HPDE6-E6E7 (cell line): ENCODE data around the gene FCGBP.
"Not testable (repeated sequence)": the region's sequence is repeated elsewhere in the genome, so short reads cannot be mapped to it uniquely, and the experiment has no call there.

Experiments
- DNase-seq: peaks from one replicate; pipeline ENCODE4 v3.0.0; 2011; ENCODE audit warnings: missing footprints; ENCODE audit errors: extremely low spot score

Gene FCGBP

DNA sequence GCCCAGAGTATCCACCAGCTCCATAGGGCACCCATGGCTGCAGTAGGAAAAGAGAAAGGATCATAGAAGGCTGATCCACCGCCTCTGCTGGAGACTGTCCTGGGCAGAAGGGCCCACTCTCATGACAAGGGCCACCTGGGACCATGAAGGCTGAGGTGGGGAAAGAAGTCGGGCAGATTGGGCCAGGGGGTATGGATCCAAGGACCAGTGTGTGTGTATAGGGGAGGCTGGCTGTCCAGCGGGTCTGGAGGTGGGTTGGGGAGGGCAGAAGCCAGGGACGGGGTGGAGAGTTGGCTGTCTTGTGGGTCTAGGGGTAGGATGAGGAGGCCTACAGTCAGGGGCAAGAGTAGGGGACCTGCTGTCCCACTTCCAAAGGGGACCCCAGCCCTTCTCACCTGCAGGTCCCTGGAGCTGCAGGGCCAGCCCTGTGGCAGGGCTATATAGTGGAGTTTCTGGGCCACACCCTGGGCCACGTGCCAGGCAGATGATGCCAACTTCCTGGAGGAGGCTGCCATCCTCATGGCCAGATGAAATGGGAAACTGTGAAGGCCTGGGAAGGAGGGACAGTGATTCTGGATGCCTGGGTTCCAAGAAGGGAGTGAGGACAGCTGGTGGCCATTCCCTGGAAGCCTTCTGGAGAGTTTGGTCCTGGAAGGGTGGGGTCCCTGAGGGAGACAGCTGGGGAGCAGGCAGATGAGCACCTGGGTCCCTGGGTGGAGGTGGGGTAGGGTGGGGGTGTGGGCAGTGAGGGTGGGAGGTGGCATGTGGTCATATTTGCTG is at the start of gene FCGBP:
Gene FCGBP, minus strand, starts transcription at position 51 of the 780 bp plus-strand sequence.
- DNase-seq = no peak

DNA sequence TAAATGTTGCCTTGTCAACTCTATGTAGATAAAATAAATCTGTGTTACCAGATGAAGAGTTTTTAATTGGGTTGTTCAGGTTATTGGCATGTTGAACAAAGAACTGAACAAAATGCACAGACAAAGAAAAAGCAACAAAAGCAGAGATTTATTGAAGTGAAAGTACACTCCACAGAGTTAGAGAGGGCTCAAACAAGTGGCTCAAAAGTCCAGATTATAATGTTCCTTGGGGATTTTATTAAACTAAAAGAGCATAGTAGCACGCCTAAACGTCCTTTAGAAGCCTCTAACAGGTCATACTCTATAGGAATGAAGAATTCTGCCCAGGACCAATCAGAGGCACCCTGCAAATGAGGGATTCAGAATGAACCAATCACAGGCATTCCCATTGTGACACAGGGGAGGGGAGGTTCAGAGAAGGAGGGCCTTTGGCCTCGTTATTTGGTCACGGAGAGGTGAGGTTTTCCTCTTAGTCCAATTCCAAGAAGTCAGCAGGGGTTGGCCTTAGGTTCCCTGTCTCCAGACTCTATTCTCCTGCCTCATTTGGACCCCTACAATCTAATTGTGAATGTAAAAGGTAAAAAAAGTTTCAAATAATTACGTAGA is 49.4 kb upstream of the FCGBP start:
- no peak for DNase-seq

DNA sequence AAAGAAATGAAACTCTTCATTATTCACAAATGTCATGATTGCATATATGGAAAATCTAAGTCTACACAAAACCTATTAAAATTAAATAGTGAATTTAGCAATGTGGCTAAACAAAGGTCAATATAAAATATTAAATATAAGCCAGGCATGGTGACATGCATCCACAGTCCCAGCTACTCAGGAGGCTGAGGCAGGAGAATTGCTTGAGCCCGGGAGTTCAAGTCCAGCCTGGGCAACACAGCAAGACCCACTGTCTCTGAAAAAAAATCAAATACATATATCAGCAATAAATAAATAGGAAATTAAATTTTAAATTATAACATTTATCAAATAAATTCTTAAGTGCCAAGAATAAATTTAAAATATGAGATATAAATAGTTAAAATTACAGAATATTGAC is 48.4 kb upstream of the FCGBP start:
- no peak for DNase-seq

DNA sequence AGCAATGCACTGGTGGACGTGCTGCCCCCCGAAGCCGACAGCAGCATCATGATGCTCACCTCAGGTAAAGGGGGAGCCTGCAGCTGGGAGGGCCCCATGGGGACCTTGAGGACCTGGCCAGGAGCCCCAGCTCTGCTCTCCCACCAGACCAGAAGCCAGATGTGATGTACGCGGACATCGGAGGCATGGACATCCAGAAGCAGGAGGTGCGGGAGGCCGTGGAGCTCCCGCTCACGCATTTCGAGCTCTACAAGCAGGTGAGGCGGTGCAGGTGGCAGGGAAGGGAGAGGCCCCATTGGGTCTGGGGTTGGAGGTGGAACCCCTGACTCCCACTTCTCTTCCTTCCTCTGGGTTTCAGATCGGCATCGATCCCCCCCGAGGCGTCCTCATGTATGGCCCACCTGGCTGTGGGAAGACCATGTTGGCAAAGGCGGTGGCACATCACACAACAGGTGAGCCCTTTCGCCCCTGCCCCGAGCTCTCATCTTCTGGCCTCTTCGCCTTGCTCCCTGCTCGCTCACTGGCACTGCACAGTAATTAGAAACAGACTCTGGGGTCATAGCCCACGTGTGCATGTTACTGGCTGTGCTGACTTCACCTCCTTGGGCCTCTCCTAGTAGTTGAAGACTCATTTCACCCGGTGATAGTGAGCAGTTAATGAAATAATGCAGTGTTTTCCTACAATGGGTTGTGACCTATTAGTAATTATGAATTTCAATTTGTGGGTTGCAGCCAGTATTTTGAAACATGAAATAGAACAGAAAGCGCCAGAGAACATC is 40.1 kb upstream of the FCGBP start:
- DNase-seq = no peak

DNA sequence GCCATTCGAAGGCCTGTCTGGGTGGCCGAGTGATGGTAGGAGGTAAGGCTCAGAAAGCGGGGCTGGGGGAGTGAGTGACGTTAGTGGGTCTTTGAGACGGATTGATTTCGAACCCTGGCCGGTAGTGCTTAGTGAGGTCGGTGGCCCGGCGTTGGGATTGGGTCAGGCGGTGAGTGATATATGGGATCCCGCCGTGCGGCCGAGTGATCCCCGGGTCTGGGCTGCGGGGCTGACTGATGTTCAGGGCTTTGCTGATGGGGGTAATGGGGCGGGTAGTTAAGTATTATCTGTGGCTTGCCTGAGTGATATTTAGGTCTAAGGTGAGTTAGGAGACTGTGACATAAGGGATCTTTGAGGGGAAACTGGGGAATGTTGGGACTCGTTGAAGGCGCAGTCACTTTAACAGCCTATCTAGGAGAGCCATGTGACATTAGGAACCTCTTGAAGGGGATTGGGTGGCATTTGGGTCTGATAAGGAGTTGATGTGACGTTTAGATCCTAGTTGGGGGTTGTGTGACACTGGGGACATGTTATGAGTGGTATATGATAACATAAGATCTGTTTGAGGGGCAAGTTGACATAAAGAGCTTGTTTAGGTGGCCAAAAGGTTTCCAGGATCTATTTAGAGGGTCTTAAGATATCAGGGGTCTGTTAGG is 37.1 kb upstream of the FCGBP start:
- DNase-seq = no peak

DNA sequence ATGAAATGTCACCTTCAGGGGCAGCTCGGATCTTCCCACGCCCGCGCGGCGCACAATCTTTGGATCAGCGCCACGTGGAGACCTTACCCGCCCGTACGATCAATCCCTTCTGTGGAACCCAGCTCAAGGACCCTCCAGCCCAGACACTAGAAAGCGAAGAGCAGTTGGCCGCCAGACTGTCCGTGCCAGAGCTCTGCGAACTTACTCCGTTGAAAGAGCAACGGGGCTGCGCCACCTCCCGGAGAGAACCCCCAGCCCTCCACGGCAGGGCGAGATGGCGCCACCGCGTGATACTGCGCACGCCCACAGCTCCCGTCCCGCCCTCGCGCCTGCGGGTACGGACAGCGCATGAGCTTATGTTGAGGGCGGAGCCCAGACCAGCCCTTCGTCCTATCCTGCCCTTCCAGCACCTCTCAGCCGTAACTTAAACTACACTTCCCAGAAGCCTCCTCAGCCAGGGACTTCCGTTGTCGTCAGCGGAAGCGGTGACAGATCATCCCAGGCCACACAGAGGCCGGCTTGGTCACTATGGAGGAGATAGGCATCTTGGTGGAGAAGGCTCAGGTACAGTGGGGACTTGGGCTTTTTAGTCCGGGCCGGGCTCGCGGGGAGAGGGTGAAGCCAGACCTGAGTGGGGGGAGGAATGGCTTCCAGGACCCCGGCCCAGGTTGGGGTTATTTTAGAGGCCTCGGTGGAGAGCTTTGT is 36.4 kb upstream of the FCGBP start, which contains the start of gene PSMC4:
Gene PSMC4, plus strand, starts transcription at position 491 of the 705 bp plus-strand sequence. Its CDS starts 38 bp downstream, at position 529.
- peak; percentile 98 for DNase-seq

DNA sequence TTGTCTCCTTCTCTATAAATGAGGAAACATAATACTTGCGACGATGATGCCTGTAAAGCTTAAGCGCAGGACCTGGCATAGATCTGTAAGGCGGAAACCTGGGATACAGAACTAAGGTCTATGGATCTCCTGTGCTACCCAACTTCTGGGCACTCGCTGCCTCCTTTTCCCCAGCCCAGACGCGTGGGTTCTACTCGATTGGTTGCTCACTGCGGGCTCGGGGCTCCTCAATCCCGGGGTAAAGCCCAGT is 35.9 kb upstream of the FCGBP start:
- peak; percentile 25 for DNase-seq

DNA sequence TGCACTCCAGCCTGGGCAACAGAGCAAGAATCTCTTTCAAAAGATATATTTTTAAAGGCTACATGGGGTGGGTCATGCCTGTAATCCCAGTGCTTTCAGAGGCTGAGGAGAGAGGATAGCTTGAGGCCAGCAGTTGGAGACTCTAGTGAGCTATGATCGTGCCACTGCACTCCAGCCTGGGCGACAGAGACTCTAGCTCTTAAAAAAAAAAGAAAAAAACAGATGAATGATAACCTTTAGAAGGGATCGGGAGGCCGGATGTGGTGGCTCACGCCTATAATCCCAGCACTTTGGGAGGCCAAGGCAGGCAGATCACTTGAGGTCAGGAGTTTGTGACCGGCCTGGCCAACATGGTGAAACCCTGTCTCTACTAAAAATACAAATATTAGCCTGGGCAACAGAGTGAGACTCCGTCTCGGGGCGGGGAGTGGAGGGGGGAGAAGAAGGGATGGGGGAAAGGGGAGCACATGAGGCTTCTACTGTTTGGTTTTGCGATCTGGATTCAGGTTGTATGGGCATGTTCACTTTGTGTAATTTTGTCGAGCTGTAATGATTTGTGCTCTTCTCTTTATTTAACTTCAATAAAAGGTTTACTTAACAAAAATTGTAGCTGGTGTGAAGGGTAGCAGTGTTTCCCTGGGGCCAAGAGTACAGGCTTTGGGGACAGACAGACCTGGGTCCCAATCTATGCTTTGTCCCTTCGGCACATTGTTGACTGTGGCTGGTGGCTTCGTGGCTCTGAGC is 35.4 kb upstream of the FCGBP start:
- no peak for DNase-seq

DNA sequence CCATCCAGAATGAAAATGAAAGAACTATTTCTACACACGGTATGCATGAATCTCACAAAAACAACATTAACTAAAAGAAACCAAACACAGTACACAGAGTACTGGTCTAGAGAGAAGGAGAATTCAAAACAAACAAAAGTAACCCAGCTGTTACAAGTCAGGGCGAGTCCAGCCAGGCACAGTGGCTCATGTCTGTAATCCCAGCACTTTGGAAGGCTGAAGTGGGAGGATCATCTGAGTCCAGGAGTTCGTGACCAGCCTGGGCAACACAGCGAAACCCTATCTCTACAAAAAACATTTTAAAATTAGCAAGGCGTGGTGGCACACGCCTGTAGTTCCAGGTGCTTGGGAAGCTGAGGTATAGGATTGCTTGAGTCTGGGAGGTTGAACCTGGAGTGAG is 34.8 kb upstream of the FCGBP start:
- no peak for DNase-seq

DNA sequence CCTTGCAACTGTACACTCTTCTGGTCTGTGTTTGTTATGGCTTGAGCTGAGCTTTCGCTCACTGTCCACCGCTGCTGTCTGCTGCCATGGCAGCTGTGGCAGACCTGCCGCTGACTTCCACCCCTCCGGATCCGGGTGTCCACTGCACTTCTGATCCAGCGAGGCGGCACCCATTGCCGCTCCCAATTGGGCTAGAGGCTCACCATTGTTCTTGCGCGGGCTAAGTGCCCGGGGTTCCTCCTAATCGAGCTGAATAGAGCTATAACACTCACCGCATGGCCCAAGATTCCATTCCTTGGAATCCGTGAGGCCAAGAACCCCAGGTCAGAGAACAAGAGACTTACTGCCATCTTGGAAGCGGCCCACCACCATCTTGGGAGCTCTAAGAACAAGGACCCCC is 34.4 kb upstream of the FCGBP start:
- no peak for DNase-seq

DNA sequence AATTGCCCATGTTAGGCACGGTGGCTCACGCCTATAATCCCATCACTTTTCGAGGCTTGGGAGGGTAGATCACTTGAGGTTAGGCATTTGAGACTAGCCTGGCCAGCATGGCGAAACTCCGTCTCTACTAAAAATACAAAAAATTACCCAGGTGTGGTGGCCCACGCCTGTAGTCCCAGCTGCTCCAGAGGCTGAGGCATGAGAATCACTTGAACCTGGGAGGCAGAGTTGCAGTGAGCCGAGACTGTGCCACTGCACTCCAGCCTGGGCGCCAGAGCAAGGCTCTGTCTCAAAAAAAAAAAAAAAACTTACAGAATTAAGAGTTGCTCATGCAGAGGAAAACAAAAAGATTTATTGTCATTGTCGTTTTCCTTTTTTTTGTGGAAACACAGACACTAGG is 33.1 kb upstream of the FCGBP start:
- DNase-seq = no peak

DNA sequence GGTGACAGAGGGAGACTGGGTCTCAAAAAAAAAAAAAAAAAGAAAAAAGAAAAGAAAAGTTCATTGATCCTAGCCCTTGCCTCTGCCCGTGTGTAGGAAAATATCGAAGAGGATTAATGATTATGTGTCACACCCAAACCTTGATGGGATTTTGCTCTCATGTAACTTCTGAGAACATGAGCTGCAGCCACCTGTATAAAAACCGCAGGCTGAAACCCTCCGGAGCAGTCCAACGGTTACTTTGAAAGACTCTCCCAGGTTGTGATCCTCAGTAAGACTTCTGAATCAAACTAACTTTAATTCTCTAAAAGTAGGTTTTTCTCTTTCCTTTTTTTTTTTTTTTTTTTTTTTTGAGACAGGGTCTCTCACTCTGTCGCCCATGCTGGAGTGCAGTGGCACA is 32.2 kb upstream of the FCGBP start:
- DNase-seq = no peak

DNA sequence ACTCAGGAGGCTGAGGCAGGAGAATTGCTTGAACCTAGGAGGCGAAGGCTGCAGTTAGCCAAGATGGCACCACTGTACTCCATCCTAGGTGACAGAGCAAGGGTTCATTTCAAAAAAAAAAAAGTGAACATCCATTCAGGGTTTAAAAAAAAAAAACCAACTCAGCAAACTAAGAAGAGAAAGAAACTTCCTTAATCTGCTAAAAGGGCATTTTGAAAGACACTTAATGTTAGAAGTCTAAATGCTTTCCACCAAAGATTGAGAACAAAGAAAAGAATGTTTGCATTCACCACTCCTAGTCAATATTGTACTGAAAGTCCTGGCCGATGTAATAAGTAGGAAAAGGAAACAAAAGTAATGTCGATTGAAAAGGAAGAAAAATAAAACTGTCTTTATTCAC is 29.5 kb upstream of the FCGBP start:
- DNase-seq = no peak

DNA sequence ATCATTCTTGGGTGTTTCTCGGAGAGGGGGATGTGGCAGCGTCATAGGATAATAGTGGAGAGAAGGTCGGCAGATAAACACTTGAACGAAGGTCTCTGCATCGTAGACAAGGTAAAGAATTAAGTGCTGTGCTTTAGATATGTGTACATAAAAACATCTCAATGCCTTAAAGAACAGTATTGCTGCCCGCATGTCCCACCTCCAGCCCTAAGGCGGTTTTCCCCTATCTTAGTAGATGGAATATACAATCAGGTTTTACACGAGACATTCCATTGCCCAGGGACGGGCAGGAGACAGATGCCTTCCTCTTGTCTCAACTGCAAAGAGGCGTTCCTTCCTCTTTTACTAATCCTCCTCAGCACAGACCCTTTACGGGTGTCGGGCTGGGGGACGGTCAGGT is 25.0 kb upstream of the FCGBP start:
- DNase-seq = not testable (repeated sequence)

DNA sequence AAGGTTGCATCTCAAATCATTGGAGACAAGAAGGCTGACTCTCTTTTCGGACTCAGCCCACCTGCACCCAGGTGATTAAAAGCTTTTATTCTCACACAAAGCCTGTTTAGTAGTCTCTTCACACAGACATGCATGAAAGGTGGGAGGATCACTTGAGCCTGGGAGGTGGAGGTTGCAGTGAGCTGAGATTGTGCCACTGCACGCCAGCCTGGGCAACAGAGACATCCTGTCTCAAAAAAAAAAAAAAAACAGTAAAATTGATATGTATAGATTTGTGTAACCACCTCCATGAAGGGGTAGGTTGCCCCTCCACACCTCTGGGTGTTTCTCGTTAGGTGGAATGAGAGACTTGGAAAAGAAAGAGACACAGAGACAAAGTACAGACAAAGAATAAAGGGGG is 24.5 kb upstream of the FCGBP start:
- not testable (repeated sequence) for DNase-seq

DNA sequence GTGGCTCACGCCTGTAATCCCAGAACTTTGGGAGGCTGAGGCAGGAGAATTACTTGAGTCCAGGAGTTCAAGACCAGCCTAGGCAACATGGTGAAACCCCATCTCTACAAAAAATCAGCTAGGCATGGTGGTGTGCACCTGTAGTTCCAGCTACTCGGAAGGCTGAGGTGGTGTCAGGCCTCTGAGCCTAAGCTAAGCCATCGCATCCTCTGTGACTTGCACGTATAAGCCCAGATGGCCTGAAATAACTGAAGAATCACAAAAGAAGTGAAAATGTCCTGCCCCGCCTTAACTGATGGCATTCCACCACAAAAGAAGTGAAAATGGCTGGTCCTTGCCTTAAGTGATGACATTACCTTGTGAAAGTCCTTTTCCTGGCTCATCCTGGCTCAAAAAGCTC is 23.5 kb upstream of the FCGBP start:
- not testable (repeated sequence) for DNase-seq

DNA sequence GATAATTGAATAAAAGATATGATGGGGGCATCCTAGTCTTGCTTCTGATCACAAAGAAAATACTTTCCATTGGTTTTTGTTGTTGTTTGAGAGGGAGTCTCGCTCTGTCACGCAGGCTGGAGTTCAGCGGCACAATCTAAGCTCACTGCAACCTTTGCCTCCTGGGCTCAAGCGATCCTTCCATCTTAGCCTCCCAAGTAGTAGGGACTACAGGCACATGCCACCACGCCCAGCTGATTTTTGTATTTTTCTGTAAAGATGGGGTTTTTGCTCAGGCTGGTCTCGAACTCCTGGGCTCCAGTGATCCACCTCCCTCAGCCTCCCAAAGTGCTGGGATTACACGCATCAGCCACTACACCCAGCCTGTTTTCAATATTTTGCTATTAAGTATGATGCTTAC is 19.5 kb upstream of the FCGBP start:
- DNase-seq = no peak

DNA sequence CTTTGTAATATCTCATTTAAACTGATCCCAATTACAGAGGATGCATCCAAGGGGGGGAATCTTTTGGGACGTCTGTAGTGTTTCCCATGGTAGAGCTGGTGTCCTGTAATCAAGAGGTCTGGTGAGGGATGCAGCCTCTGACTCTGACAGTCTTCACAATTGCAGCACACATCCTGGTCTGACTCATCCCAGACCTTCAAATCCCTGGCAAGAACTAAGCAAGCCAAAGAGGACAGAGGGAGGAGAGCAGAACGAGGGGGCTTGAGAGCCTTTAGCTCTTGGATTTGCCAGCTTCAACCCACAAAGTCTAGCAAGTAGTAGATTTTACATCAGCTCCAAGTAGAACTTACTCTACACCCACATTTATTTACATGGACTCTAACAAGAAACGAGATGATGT is 17.3 kb upstream of the FCGBP start:
- DNase-seq = no peak

DNA sequence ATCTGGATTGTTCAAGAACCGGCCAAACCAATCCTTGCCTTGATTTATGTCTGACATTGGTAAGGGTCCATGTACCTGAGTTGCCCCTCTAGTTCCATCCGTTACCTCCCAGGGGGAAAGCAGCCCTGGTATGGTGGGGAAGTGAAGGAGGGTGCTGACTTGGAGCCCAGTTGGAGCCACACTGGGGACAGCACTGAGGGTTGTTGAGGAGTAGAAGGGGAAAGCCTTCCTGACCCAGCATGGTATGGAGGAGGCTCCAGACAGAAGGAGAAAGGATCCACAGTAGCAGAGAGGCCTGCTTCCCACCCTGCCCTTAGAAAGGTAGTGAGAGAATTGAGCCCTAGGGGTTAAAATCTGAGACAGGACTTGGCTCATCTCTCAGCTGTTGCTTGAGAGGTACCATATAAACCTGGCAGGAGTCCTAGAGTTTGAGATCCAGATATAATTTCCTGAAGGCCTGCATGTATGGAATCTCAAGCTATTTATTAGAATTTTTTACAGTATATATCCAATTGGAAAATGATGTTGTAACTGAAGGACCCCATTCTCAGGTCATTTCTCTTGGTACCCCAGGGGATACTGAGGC is 16.7 kb upstream of the FCGBP start:
- DNase-seq = no peak

DNA sequence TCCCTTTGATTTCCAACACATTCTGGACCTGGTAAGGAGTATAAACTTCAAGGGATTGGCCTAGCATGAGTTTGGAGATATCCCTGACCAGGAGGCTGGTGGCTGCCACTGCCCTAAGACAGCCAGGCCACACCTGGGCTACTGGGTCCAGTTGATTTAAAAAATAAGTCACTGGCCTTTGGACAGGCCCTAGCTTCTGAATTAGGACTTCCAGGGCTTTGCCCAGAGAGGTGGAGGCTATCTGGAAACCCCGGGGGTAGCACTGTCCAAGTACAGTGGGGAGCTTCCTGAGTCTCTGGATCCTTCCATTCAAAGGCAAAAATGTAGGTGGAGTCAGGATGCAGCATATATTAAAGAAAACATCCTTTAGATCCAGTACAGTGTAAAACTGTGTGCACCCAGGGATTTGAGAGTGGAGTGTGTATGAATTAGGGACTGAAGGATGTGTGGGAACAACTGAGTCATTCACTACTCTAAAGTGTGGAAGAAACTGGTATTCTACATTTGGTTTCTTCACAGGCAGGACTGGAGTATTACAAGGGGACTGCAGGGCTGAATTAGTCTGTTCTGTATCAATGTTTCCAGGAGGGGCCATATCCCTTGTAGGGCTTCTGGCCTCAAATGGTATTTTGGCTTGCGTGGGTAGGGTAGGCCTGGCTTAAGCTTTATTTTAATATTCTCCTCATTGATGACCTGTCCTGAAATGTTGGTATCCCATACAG is 14.8 kb upstream of the FCGBP start:
- DNase-seq = no peak
